ENCODE results near the gene SPOCD1.

Gene SPOCD1

GRCh38 chr1:31799895-31800673 is 15.7 kb downstream of the SPOCD1 start:
- DNase-seq: no peak

- DNase-seq: no peak
Observed at GRCh38 chr1:31799196-31799894, 16.5 kb downstream of the SPOCD1 start.

- no peak for DNase-seq
Observed at GRCh38 chr1:31798433-31799195, 17.2 kb downstream of the SPOCD1 start.

- DNase-seq: no peak
Observed at GRCh38 chr1:31798086-31798432, 17.8 kb downstream of the SPOCD1 start.

GRCh38 chr1:31797216-31797615 is 18.6 kb downstream of the SPOCD1 start:
- DNase-seq: no peak

GRCh38 chr1:31796707-31797106 is 19.1 kb downstream of the SPOCD1 start:
- no peak for DNase-seq

- DNase-seq: no peak
Observed at GRCh38 chr1:31795801-31796621, 19.8 kb downstream of the SPOCD1 start.

GRCh38 chr1:31795096-31795675 is 20.6 kb downstream of the SPOCD1 start:
- no peak for DNase-seq

GRCh38 chr1:31793586-31794285 is 22.1 kb downstream of the SPOCD1 start:
- peak; percentile 53 for DNase-seq

- DNase-seq: peak; percentile 59
Observed at GRCh38 chr1:31793086-31793485, 22.7 kb downstream of the SPOCD1 start.

GRCh38 chr1:31792541-31792940 is 23.3 kb downstream of the SPOCD1 start:
- DNase-seq: peak; percentile 30

- DNase-seq: peak; percentile 56
Observed at GRCh38 chr1:31792116-31792515, 23.7 kb downstream of the SPOCD1 start.

GRCh38 chr1:31791131-31791858 is 24.5 kb downstream of the SPOCD1 start:
- peak; percentile 55 for DNase-seq

GRCh38 chr1:31790641-31791091 is 25.2 kb downstream of the SPOCD1 start:
- peak; percentile 47 for DNase-seq

GRCh38 chr1:31790140-31790539 is 25.7 kb downstream of the SPOCD1 start:
- DNase-seq: peak; percentile 53

GRCh38 chr1:31789259-31790065 is 26.4 kb downstream of the SPOCD1 start:
- peak; percentile 98 for DNase-seq

- DNase-seq: no peak
Observed at GRCh38 chr1:31788825-31789256, 27.0 kb downstream of the SPOCD1 start.

GRCh38 chr1:31788138-31788824 is 27.5 kb downstream of the SPOCD1 start:
- peak; percentile 95 for DNase-seq

- DNase-seq: no peak
Observed at GRCh38 chr1:31787786-31788137, 28.1 kb downstream of the SPOCD1 start.
